GM21447 (cell line): ENCODE results near the gene ATP5PB.

Experiments used
- ATAC-seq: cut with Tn5 transposase; IDR thresholded peaks from one replicate; pipeline ENCODE4 v1.9.1; 2021; ENCODE audit not compliant: unreplicated experiment

Gene ATP5PB

DNA sequence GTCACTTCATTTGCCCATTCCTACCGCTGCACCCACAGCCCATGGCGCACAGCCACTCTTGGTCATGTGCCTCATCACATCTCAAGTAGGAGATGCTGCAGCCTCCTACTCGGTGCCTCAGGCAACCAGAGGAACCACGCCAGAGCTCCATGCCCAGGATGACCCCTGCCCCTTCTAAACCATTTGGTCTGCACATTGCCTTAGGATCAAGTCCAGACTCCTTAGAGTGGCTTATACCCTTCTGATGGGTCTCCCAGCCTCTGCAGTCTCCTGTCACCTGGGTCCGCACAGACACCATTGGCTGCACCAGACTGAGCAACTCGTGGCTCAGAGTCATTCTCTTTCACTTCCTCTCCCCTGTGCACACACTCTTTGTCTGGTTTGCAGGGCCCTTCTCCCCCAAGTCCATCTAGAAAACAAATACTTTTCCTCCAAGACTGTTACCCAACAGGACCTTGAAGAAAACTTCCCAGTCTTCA, 56.4 kb downstream of the ATP5PB start:
- peak; percentile 59 for ATAC-seq

DNA sequence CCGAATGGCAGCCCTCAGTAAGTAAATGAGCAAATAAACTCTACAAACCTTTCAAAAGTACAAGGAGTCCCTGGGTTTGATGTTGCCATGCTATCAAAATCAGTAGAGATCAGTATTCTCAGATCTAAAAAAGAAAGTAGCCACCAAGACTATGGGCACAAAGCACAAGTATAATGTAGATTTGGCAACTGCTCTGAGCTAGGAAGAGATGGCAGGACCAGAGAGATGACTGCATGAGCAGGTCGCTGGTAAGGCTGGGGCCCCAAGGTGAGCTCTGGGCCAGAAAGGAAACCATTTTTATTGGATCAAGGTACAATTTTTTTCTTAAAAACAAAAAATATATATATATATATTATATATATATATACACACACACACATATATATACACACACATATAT, 57.3 kb downstream of the ATP5PB start:
- ATAC-seq = no peak

DNA sequence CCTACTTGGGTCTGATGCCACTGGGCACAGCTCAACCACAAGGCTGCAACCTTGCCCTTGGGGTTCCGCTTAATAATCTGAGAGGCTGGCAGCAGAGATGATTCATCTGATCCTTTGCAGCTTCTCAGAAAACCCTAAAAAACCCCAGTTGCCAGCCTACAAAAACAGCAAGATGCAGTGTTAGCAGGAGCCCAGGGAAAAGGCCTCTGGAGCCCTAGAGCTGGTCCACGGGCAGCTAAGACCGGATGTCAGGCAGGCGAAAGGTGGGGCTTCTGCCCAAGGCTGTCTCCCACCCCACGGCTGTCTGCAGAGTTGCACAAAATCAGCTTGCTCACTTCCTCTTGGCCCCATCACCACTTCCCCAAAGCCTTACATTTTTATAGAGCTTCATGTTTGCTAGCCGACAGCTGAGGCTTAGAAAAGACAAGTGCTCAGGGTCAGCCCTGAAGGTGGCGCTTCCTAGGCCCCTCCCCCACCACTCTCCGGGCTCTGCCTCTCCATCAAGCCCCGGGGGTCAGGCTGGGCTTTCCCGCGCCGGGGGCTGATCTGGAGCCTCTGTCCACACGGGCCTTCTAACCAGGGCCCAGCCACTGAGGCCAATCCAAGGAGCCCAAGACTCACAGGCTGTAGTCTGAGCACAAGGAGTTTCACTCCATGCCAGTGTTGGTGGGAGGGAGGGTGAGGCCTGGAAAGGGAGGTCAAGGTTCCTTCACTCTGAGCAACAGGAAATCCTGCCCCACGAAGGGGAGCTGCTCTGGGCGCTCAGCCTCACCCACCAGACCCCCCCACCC, 58.3 kb downstream of the ATP5PB start:
- peak; percentile 49 for ATAC-seq

DNA sequence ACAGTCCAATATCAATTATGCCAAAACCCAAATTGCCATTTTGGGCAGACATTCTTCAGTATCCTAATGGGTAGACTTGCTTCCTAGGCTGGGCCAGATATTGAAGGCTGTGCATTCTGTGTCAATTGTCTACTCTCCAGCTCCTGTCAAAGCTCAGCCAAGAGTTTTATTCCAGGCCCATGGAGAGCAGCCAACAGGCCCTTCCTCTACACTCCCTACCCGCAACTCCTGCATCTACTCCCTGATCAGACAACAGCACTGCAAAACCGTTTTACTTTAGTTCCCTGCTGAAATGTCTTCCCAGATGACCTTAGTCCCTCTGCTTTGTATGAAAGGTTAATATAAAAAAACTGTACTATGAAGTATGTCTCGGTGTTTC, 60.7 kb downstream of the ATP5PB start:
- no peak for ATAC-seq

DNA sequence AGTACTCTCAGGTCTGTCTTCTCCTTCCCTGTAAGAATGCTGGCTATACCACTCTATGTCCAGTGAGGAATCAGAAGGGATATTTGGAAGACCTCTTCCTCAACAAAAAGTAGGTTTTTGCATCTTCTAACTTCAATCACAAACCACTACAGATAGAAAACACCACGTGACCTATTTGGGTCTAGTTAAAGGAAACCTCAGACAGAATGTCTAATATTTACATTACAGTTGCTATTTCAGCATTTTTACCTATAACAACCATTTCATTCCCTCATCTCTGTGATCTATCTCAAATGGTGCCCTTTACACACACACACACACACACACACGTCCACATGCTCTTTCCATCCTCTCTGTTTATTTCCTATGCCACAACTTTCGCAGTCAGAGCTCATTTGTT, 62.1 kb downstream of the ATP5PB start:
- no peak for ATAC-seq
